ENCODE data around the gene SUPT4H1. TPM values are rescaled to one million over a fixed set of nuclear protein-coding genes. Genes with fewer than 3 reads are reported as not detected.

Gene SUPT4H1
- total RNA-seq, 1 experiment from 2014 or later, result 53.8 TPM

DNA sequence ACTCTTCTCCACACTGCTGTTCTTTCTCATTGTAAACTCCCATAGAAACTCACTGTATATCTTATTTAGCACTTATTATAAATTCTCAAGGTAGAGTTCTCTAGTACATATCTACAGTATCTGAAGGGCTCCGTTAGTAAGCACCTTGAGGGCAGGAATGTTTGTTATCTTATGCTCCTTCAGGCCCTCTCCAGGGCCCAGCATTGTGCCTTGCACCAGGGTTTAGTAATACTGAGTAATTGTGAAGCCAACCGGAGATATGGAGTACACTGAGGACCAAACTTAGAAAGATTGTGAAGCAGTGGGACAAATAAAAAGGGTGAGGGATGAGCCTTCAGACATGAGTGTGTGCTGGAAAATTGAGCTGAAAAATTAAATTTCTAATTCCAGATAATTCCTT, 38.9 kb upstream of the SUPT4H1 start:
- H3K4me3 ChIP-seq (ENCODE audit: low read depth in 2 of 2, low read length in 2 of 2), result no peak overlapping the region
- DNase-seq (ENCODE audit: low read depth, low spot score) (no peak), ATAC-seq (0 out of 2 replicates have a peak, but pooled peaks have one; percentile 18)
- no peaks in the 10 kb centered on the region for H3K36me3 ChIP-seq (ENCODE audit: control insufficient read depth, insufficient read depth, low read length)
- intact Hi-C loops (cut with micrococcal nuclease; ENCODE audit: unreplicated experiment), result no loop called here
- peak overlapping the region; percentile 70; the same call in 1 of the 2 replicates for H3K27ac ChIP-seq (ENCODE audit: low read length)
- H3K9me3 ChIP-seq (ENCODE audit: control insufficient read depth, insufficient read depth, low read depth, low read length), result no peaks in the 10 kb centered on the region
- BruUV-seq (replicated peaks), result no TSS peak
- H3K27me3 ChIP-seq (ENCODE audit: control insufficient read depth, insufficient read depth, low read length), result no peaks in the 10 kb centered on the region; the same call in 1 of the 2 replicates
- H3K4me1 ChIP-seq (ENCODE audit: control insufficient read depth, insufficient read depth, low read length), result peaks cover 26% of the 10 kb centered on the region
- CTCF ChIA-PET, result no interaction called here
- POLR2A ChIA-PET, result no interaction called here
- in situ Hi-C loops (cut with HindIII; ENCODE audit: low pct_unique_long_range_greater_than_20kb, low sequenced_read_pairs), result no loop called here
- TF ChIP-seq TCF7L2 (IDR thresholded peaks at IDR 0.05; ENCODE audit: low read depth, low read length) (no peak), POLR2AphosphoS5 (IDR thresholded peaks at IDR 0.05; ENCODE audit: low read depth, low read length) (no peak), SIN3A (IDR thresholded peaks at IDR 0.05; ENCODE audit: borderline replicate concordance, insufficient read depth, low read depth, low read length) (no peak)
- TF ChIP-seq, protein P1, sequence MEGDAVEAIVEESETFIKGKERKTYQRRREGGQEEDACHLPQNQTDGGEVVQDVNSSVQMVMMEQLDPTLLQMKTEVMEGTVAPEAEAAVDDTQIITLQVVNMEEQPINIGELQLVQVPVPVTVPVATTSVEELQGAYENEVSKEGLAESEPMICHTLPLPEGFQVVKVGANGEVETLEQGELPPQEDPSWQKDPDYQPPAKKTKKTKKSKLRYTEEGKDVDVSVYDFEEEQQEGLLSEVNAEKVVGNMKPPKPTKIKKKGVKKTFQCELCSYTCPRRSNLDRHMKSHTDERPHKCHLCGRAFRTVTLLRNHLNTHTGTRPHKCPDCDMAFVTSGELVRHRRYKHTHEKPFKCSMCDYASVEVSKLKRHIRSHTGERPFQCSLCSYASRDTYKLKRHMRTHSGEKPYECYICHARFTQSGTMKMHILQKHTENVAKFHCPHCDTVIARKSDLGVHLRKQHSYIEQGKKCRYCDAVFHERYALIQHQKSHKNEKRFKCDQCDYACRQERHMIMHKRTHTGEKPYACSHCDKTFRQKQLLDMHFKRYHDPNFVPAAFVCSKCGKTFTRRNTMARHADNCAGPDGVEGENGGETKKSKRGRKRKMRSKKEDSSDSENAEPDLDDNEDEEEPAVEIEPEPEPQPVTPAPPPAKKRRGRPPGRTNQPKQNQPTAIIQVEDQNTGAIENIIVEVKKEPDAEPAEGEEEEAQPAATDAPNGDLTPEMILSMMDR (IDR thresholded peaks at IDR 0.05), result no peak
- TF ChIP-seq, protein P2, sequence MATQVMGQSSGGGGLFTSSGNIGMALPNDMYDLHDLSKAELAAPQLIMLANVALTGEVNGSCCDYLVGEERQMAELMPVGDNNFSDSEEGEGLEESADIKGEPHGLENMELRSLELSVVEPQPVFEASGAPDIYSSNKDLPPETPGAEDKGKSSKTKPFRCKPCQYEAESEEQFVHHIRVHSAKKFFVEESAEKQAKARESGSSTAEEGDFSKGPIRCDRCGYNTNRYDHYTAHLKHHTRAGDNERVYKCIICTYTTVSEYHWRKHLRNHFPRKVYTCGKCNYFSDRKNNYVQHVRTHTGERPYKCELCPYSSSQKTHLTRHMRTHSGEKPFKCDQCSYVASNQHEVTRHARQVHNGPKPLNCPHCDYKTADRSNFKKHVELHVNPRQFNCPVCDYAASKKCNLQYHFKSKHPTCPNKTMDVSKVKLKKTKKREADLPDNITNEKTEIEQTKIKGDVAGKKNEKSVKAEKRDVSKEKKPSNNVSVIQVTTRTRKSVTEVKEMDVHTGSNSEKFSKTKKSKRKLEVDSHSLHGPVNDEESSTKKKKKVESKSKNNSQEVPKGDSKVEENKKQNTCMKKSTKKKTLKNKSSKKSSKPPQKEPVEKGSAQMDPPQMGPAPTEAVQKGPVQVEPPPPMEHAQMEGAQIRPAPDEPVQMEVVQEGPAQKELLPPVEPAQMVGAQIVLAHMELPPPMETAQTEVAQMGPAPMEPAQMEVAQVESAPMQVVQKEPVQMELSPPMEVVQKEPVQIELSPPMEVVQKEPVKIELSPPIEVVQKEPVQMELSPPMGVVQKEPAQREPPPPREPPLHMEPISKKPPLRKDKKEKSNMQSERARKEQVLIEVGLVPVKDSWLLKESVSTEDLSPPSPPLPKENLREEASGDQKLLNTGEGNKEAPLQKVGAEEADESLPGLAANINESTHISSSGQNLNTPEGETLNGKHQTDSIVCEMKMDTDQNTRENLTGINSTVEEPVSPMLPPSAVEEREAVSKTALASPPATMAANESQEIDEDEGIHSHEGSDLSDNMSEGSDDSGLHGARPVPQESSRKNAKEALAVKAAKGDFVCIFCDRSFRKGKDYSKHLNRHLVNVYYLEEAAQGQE (IDR thresholded peaks at IDR 0.05; ENCODE audit: insufficient read depth in 1 of 2, low read depth in 2 of 2, low read length in 1 of 2), result no peak

DNA sequence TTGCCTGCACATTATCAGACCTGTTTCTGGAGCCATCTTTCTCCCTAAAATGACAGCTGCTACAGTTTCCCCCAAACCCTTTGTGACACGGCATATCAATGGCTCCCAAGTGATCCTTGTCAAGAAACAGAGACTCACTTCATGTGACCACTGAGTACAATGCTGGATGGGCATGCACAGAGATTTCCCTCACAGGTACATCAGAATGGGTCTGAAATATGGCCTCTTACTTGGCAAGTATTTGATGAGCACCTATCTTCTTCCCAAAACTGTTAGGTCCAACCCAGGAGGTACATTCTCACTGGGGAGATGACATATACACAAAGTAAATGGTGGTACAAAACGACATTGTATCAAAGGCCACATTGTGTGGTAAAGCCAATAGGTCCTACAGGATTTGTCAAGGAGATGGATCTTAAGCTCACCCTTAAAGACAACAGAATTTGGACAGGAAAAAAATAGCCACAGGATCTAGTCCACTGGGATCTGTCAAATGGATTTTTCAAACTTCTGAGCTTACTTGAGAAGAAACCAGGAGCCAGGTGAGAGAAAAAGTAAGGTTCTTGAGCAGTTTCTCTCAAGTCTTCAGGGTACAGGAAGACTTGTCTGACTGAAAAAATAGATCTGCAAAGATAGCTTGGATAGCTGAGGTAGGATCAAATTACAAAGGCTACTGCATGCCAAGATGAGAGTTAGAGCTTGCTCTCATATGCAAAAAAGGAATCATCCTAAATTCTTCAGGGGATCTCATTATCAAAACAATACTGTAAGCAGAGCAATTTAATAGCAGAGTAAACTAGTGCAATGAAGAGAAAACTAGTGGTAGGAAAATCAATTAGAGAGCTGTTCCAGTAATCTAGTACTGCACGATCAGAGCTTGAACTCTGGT, 36.5 kb upstream of the SUPT4H1 start:
- no peak overlapping the region for H3K4me3 ChIP-seq (ENCODE audit: low read depth in 2 of 2, low read length in 2 of 2)
- intact Hi-C loops (cut with micrococcal nuclease; ENCODE audit: unreplicated experiment), result no loop called here
- in situ Hi-C loops (cut with HindIII; ENCODE audit: low pct_unique_long_range_greater_than_20kb, low sequenced_read_pairs), result no loop called here
- ATAC-seq, result no peak
- no peaks in the 10 kb centered on the region; the same call in 1 of the 2 replicates for H3K27me3 ChIP-seq (ENCODE audit: control insufficient read depth, insufficient read depth, low read length)
- peaks cover 26% of the 10 kb centered on the region for H3K4me1 ChIP-seq (ENCODE audit: control insufficient read depth, insufficient read depth, low read length)
- no peaks in the 10 kb centered on the region for H3K36me3 ChIP-seq (ENCODE audit: control insufficient read depth, insufficient read depth, low read length)
- ChIA-PET POLR2A (interaction anchor here (0.5 kb wide), 1 partner anchor 23 kb away, joined by 4 read pairs; no protein-coding TSS in a partner anchor), CTCF (no interaction called here)
- TF ChIP-seq POLR2AphosphoS5 (IDR thresholded peaks at IDR 0.05; ENCODE audit: low read depth, low read length) (no peak), SIN3A (IDR thresholded peaks at IDR 0.05; ENCODE audit: borderline replicate concordance, insufficient read depth, low read depth, low read length) (no peak), TCF7L2 (IDR thresholded peaks at IDR 0.05; ENCODE audit: low read depth, low read length) (no peak)
- TF ChIP-seq, protein P2 (IDR thresholded peaks at IDR 0.05; ENCODE audit: insufficient read depth in 1 of 2, low read depth in 2 of 2, low read length in 1 of 2), result no peak
- TF ChIP-seq, protein P1 (IDR thresholded peaks at IDR 0.05), result no peak
- no TSS peak for BruUV-seq (replicated peaks)
- H3K27ac ChIP-seq (ENCODE audit: low read length), result peak overlapping the region; percentile 25
- no peak for DNase-seq (ENCODE audit: low read depth, low spot score)
- H3K9me3 ChIP-seq (ENCODE audit: control insufficient read depth, insufficient read depth, low read depth, low read length), result no peaks in the 10 kb centered on the region

All from Panc1 (cell line).